ENCODE data around the gene ARHGEF11.

The ARHGEF11 gene

GRCh38 chr1:156923670-156924477, 121.7 kb downstream of the ARHGEF11 start:
- Histone ChIP-seq H3K9ac (ENCODE audit: low read depth, low read length, poor library complexity, severe bottlenecking) (no peak overlapping the region), H4K20me1 (ENCODE audit: insufficient read depth, low read length, poor library complexity, severe bottlenecking) (no peaks in the 10 kb centered on the region), H2AFZ (ENCODE audit: low read length) (no peak overlapping the region), H3K4me1 (ENCODE audit: insufficient read depth, low read length, poor library complexity, severe bottlenecking) (peaks cover 9% of the 10 kb centered on the region), H3K9me3 (ENCODE audit: insufficient read depth, low read depth, low read length) (no peaks in the 10 kb centered on the region), H3K4me2 (ENCODE audit: low read depth, low read length, poor library complexity, severe bottlenecking) (no peak overlapping the region), H3K79me2 (ENCODE audit: insufficient read depth, low read length) (no peaks in the 10 kb centered on the region), H3F3A (ENCODE audit: low read depth) (no peaks in the 10 kb centered on the region), H3K9me2 (replicated peaks; ENCODE audit: low read depth, low read length) (no peaks in the 10 kb centered on the region), H3K27me3 (ENCODE audit: insufficient read depth, low read length, poor library complexity, severe bottlenecking) (peaks cover 31% of the 10 kb centered on the region), H3K36me3 (ENCODE audit: insufficient read depth, low read length) (no peaks in the 10 kb centered on the region), H3K4me3 (ENCODE audit: low read length, poor library complexity, severe bottlenecking) (no peak overlapping the region)
- no peak for TF ChIP-seq CTCF (conservative IDR thresholded peaks at IDR 0.05; ENCODE audit: low read length)
- no peak for TF ChIP-seq EZH2phosphoT487 (IDR thresholded peaks at IDR 0.05; ENCODE audit: borderline replicate concordance)

- Histone ChIP-seq H3K9ac (ENCODE audit: low read depth, low read length, poor library complexity, severe bottlenecking) (no peak overlapping the region), H3K9me3 (ENCODE audit: insufficient read depth, low read depth, low read length) (no peaks in the 10 kb centered on the region), H3K9me2 (replicated peaks; ENCODE audit: low read depth, low read length) (no peaks in the 10 kb centered on the region), H3F3A (ENCODE audit: low read depth) (no peaks in the 10 kb centered on the region), H3K4me2 (ENCODE audit: low read depth, low read length, poor library complexity, severe bottlenecking) (no peak overlapping the region), H3K4me3 (ENCODE audit: low read length, poor library complexity, severe bottlenecking) (no peak overlapping the region), H3K4me1 (ENCODE audit: insufficient read depth, low read length, poor library complexity, severe bottlenecking) (peaks cover 9% of the 10 kb centered on the region), H3K36me3 (ENCODE audit: insufficient read depth, low read length) (no peaks in the 10 kb centered on the region), H3K79me2 (ENCODE audit: insufficient read depth, low read length) (no peaks in the 10 kb centered on the region), H2AFZ (ENCODE audit: low read length) (no peak overlapping the region), H4K20me1 (ENCODE audit: insufficient read depth, low read length, poor library complexity, severe bottlenecking) (no peaks in the 10 kb centered on the region), H3K27me3 (ENCODE audit: insufficient read depth, low read length, poor library complexity, severe bottlenecking) (peaks cover 31% of the 10 kb centered on the region)
- TF ChIP-seq CTCF (conservative IDR thresholded peaks at IDR 0.05; ENCODE audit: low read length): no peak
- no peak for TF ChIP-seq EZH2phosphoT487 (IDR thresholded peaks at IDR 0.05; ENCODE audit: borderline replicate concordance)
Observed at GRCh38 chr1:156922986-156923669, 122.4 kb downstream of the ARHGEF11 start.

DNA sequence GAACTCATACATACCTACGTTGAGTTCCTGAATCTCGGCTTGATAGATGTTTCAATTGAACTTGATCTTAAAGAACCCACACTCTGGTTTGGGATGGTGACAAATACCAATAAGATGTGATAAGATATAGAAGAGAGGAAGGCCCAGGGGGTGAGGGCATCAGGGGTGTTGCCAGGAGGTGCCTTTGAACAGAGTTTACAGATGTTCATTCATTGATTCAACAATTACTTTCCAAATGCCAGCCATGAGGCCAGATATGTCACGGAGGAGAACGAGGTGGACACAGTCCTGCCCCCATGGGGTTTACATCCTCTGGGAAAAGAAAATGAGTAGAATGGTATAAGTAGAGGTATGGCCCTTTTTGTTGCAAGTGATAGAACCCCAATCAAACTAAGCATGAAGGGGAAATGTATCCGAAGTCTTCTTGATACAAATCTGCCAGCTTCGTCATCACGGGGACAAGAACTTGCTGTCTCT, 124.5 kb downstream of the ARHGEF11 start:
- Histone ChIP-seq H3K79me2 (ENCODE audit: insufficient read depth, low read length) (no peaks in the 10 kb centered on the region), H3F3A (ENCODE audit: low read depth) (no peaks in the 10 kb centered on the region), H3K9me3 (ENCODE audit: insufficient read depth, low read depth, low read length) (no peaks in the 10 kb centered on the region), H2AFZ (ENCODE audit: low read length) (no peak overlapping the region), H3K4me3 (ENCODE audit: low read length, poor library complexity, severe bottlenecking) (no peak overlapping the region), H3K9ac (ENCODE audit: low read depth, low read length, poor library complexity, severe bottlenecking) (no peak overlapping the region), H3K9me2 (replicated peaks; ENCODE audit: low read depth, low read length) (no peaks in the 10 kb centered on the region), H3K4me1 (ENCODE audit: insufficient read depth, low read length, poor library complexity, severe bottlenecking) (peaks cover 8% of the 10 kb centered on the region), H3K4me2 (ENCODE audit: low read depth, low read length, poor library complexity, severe bottlenecking) (no peak overlapping the region), H3K27me3 (ENCODE audit: insufficient read depth, low read length, poor library complexity, severe bottlenecking) (peaks cover 26% of the 10 kb centered on the region), H4K20me1 (ENCODE audit: insufficient read depth, low read length, poor library complexity, severe bottlenecking) (no peaks in the 10 kb centered on the region), H3K36me3 (ENCODE audit: insufficient read depth, low read length) (no peaks in the 10 kb centered on the region)
- TF ChIP-seq CTCF (conservative IDR thresholded peaks at IDR 0.05; ENCODE audit: low read length) (no peak), EZH2phosphoT487 (IDR thresholded peaks at IDR 0.05; ENCODE audit: borderline replicate concordance) (no peak)
